NCI-H187 (cell line): ENCODE results near the gene ZMAT3.
"Not testable (repeated sequence)": the region's sequence is repeated elsewhere in the genome, so short reads cannot be mapped to it uniquely, and the experiment has no call there.

Experiments used
- DNase-seq, 2 experiments: peaks; one replicate each; lab custom pipeline; 2025; lab: John Stamatoyannopoulos, UW

Gene ZMAT3

DNA sequence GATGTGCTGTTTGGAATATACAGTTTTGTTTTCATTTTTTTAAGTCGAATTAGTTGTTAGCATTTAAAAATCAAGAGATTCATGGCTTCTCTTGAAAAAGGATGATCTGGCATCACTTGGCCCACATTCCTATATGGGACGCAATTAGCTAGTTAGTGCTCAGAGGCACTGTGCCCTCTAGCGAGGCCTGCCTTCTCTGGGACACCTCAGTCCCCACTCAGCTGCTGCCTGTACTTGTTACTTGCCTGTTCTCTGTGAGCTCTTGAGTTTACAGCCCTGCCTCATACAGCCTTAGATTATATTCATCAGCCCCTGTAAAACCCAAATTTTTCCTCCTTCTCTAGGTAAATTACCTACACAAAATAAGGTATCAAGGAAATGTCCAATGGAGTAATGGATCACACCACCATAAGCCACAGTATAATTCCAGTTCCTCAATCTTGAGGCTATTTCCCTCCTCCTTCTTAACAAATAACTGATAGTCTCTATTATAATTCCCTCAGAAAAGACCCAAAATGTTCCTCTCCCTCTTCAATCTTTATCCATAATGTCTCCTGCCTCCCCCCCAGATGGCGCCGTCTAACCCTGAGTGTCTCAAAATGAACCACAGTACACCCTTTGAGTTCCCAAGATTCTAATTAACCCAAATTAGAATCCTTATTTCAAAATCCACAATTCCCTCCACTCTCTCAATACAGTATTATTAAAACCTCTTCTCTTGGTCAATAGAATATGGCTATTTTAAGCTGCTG lies 2.7 kb downstream of the ZMAT3 start:
- no peak for DNase-seq

DNA sequence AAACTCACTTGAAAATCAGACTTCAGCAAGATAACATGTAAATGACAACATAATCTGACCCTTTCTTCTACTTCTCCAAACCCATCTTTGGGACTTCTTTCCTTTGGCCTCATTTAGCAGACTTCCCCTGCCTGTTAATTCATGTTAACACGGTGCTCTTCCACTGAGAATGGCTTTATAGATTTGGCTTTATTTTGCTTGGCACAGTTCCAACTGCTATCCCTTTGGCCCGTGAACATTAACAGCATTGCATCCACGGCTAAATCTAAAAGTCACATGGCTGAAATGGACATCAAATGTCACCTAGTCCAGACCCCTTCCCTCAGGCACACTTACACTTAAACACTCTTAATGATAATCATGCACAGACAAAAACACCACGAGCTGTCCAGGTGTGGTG lies 3.8 kb downstream of the ZMAT3 start:
- DNase-seq = no peak

DNA sequence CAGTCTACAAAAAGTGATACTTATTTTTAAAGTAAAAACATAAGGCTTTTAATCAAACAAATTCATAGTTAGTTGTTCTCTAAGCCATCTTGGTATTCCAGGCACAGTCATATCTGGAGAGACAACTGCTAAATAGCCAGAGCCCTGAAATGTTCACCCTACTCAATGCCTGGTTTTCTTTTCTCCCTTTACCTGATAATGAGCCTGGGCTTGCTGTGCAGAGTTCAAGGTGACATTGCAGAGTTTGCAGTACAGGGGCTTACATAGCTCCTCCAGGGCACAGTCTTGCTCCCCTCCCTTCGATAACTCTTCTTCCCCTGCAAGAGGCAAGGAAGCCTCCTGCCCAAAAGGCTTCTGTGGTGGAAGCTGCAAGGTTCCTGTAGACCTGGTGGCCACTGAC lies 4.3 kb downstream of the ZMAT3 start:
- no peak for DNase-seq

DNA sequence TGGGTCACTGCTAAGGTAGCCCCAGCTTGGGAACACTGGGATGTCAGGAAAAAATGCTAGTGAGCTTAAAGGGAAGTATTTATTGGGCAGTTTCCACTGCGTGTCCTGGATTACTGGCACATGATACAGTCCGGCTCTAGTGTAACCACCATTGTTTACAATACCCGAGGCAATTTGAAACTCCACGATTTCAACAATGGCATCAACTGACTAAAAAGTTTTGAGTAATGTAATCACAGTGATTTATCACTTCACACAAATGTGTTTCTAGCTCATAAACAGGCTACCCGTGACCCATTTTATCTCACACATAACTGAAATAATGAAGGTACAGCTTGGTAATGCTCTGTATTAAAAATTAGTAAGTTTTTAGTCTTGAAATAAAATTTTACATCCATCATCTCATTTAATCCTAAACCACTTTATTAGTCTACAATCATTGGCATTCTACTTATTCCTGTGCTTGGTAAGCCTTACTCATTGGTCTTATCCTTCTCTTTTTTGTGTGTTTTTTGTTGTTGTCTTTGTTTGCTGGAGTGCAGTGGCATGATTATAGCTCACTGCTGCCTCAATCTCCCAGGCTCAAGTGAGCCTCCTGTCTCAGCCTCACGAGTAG lies 7.6 kb downstream of the ZMAT3 start:
- DNase-seq = no peak

DNA sequence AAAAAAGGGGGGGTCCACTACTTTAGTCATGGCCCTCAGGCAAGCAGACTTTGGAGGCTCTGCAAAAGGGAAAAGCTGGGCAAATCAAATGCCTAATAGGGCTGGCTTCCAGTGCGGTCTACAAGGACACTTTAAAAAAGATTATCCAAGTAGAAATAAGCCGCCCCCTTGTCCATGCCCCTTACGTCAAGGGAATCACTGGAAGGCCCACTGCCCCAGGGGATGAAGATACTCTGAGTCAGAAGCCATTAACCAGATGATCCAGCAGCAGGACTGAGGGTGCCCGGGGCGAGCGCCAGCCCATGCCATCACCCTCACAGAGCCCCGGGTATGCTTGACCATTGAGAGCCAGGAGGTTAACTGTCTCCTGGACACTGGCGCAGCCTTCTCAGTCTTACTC lies 15.3 kb downstream of the ZMAT3 start:
- DNase-seq = no peak

DNA sequence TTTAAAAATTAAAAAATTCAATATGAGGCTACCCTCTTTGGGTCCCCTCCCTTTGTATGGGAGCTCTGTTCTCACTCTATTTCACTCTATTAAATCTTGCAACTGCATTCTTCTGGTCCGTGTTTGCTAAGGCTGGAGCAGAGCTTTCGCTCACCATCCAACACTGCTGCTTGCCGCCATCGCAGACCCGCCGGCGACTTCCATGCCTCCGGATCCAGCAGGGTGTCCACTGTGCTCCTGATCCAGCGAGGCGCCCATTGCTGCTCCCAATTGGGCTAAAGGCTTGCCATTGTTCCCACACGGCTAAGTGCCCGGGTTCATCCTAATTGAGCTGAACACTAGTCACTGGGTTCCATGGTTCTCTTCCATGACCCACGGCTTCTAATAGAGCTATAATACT lies 17.0 kb downstream of the ZMAT3 start:
- DNase-seq = not testable (repeated sequence)

DNA sequence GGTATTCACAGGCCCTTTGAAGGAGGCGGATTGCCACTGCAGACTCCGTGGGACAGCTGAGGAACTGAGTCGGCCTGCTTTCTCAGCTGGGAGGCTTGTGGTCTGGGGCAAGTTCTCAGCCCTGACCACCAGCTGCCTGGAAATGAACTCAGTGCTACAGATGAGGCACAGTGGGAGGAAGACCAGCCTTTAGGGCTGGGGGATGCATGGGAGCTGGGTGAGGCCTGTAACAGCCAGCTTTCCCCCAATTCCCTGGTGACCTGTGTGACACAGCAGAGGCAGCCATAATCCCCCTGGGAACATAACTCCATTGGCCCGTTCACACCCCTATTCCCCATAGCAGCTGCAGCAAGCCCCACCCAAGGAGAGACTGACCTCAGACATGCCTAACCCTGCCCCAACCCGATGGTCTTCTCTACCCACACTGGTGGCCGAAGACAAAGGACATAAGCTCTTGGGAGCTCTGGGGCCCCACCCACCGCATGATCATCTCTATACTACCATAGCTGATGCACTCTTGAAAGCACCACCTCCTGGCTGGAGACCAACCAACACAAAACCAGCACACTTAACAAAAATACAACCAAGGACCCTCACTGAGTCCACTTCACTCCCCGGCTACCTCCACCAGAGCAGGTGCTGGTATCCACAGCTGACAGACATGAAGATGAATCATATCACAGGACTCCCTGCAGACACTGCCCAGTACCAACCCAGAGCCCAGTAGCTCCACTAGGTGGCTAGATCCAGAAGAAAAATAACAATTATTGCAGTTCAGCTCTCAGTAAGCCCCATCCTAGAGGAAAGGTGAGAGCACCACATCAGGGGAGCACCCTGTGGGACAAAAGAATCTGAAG lies 24.9 kb downstream of the ZMAT3 start:
- DNase-seq = peak; percentile 27 to 34

DNA sequence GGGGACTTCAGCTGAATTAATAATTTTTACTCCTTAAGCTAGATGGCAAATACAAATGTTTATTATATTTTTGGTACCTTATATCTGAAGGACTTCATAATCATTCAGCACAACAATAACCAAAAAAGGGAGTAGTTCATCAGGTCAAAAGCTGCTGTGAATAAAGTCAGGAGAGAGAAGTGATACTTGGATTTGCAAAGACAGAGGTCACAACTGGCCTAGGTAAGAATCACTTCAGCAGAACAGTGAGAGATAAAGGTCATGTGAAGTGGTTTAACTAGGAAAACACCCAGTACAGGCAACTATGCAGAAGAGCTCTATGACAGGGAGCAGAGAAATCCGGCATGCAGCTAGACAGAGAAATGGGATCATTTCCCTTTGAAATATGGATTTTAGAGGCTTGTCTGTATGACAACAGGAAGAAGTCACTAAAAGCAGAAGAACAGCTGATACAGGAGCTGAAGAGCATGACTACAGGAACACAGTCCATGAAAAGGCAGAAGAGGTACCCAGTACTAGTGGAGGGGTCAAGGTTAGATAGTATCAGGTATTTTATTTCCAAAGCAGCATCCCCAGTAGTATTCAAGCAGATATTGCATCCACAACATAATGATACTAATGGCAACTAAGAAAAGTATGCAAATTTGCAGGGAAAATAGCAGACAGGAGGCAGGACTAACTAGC lies 25.7 kb downstream of the ZMAT3 start:
- DNase-seq = no peak

DNA sequence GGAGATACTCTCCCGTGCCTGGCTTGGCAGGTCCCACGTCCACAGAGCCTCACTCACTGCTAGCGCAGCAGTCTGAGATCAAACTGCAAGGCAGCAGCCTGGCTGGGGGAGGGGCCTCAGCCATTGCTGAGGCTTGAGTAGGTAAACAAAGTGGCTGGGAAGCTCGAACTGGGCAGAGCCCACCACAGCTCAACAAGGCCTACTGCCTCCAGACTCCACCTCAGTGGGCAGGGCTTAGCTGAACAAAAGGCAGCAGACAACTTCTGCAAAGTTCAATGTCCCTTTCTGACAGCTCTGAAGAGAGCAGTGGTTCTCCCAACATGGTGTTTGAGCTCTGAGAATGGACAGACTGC lies 32.7 kb downstream of the ZMAT3 start:
- DNase-seq = not testable (repeated sequence)

DNA sequence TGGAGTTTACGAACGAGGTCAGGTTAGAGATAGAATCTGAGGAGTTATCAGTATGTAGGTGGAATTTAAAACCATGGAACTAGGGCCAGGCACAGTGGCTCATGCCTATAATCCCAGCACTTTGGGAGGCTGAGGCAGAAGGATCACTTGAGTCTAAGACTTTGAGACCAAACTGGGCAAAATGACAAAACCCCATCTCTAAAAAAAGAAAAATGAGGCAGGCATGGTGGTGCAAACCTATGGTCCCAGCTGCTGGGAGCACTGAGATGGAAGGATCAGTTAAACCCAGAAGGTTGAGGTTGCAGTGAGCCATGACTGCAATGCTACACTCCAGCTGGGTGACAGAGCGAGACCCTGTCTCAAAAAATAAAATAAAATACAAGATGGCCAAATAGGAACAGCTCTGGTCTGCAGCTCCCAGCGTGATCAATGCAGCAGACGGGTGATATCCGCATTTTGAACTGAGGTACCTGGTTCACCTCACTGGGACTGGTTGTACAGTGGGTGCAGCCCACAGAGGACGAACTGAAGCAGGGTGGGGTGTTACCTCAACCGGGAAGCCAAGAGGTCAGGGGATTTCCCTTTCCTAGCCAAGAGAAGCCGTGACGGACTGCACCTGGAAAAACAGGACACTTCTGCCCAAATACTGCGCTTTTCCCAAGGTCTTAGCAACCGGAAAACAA lies 33.3 kb downstream of the ZMAT3 start:
- no peak for DNase-seq

DNA sequence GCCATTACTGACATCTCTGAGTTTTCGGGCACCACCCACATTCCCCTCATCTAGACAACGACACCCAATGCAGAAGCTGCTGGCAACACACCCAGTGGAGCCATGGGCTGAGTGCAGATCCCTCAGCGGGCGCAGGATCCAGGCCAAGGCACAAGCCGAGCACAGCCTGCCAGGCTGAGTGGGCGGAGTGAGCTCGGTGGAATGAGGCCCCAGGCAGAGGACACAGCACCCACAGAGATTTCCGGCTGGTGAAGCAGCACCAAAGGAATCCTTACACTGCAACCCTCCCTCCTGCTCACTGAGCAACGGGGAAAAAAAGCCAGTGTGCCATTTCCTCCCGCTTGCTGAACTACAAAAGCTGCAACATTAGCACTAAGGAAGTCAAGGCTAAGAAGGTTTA lies 34.3 kb downstream of the ZMAT3 start:
- no peak for DNase-seq

DNA sequence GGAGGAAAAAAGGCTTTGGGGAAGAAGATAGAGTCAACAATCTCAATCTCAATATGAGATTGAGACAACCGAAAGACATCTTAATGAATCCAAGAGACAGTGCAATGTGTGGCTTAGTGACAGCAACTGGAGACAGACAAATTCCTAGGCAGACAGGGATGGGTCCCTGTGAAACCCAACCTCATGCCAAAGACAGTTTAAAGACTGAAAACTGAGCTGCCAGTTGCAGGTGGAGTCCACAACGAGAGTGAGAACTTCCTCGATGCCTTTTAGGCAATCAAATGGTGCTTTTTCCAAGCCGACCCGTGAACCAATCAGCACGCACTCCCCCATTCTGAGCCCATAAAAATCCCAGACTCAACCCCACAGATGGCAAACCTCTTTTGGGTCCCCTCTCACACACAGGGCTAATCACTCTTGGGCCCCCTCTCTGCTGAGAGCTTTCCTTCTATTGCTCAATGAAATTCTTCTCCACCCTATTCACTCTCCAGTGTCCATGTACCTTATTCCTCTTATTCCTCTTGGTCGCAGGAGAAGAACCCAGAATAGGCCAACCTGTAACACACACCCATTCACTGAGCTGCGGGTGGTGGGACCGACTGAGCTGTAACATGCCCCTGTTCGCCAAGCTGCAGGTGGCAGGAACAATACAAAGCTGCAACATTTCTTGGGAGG lies 34.8 kb downstream of the ZMAT3 start:
- no peak for DNase-seq

DNA sequence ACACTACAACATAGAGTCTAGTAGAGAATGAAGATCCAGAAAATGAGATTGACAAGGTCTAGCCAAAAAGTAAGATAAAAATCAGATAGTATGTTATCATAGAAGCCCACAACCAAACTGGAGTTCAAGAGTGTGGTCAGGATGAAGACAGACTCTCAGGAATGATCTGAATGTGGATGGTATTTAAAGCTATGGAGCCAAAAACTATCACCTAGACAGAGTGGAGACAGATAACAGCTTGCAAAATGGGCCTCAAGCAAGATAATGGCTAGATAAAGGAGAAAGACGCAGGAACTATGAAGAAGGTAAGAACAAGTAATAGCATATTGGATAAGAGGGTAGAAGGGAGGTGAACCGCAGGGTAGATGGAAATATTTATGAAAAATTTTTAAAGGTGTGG lies 35.4 kb downstream of the ZMAT3 start:
- no peak for DNase-seq

DNA sequence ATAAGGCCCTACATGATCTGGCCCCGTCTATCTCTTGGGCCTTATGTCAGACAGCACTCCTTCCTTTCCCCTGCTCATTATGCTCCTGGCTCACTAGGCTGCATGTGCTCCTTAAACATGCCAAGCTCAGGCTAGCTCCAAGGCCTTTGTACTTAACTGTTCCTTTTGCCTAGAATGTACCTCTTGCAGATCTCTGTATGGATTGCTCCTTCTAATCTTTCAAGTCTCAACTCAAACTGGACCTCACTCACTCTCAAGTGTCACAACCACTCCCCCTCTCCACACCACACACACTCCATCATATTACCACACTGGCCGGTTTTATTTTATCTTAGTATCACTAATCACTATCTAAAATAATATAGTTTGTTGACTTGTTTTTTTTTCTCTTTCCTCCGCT lies 36.4 kb downstream of the ZMAT3 start:
- no peak for DNase-seq

DNA sequence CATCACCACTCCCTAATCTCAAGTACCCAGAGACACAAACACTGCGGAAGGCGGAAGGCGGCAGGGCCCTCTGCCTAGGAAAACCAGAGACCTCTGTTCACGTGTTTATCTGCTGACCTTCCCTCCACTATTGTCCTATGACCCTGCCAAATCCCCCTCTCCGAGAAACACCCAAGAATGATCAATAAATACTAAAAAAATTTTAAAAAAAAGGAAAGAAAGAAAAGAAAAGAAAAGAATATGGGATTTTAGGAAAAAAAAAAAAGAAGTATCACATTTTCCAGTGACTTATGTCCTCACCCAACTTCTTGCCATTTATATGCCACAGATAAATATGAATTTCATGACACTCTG lies 38.3 kb downstream of the ZMAT3 start:
- not testable (repeated sequence) for DNase-seq

DNA sequence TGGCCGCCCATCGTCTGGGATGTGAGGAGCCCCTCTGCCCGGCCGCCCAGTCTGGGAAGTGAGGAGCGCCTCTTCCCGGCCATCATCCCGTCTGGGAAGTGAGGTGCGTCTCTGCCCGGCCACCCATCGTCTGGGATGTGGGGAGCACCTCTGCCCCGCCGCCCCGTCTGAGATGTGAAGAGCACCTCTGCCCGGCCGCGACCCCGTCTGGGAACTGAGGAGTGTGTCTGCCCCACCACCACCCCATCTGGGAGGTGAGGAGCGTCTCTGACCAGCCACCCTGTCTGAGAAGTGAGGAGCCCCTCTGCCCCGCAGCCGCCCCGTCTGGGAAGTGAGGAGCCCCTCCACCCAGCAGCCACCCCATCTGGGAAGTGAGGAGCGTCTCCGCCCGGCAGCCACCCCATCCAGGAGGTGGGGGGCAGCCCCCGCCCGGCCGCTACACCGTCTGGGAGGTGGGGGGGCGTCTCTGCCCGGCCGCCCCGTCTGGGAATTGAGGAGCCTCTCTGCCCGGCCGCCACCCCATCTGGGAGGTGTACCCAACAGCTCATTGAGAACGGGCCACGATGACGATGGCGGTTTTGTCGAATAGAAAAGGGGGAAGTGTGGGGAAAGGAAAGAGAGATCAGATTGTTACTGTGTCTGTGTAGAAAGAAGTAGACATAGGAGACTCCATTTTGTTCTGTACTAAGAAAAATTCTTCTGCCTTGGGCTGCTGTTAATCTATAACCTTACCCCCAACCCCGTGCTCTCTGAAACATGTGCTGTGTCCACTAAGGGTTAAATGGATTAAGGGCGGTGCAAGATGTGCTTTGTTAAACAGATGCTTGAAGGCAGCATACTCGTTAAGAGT lies 38.9 kb downstream of the ZMAT3 start:
- not testable (repeated sequence) for DNase-seq

DNA sequence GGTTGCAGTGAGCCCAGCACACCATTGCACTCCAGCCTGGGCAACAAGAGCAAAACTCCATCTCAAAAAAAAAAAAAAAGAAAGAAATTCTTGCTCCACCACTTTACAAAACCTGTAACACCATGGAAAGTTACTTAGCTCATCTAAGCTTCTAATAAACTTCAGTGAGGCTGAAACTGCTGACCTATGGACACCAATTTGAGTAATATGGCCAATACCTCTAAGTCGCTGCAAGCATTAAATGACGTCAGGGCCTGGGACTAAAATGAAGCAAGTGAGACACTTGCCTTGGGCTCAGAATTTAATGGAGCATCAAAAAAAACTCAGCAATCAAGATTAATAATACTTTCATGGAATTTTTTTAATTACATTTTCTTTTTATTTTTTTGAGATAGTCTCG lies 42.5 kb downstream of the ZMAT3 start:
- DNase-seq = no peak

DNA sequence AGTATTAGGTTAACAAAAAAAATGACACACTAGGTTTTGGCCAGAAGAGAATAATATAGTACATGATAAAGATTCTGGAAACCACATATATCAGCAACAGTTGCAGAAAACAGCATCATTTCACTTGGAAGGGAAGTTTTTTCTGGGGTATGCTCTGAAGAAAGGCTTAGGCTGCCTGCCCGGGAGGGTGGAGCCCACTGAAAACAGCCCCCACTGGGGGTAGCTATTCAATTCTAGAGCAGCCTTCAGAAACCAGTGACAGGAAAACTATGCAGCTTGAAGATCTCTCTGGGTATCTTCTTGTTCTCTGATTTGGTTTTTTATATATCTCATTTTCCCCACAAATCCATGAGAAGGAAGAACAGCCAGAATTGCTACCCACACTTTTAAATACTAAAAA lies 43.2 kb downstream of the ZMAT3 start:
- DNase-seq = no peak

DNA sequence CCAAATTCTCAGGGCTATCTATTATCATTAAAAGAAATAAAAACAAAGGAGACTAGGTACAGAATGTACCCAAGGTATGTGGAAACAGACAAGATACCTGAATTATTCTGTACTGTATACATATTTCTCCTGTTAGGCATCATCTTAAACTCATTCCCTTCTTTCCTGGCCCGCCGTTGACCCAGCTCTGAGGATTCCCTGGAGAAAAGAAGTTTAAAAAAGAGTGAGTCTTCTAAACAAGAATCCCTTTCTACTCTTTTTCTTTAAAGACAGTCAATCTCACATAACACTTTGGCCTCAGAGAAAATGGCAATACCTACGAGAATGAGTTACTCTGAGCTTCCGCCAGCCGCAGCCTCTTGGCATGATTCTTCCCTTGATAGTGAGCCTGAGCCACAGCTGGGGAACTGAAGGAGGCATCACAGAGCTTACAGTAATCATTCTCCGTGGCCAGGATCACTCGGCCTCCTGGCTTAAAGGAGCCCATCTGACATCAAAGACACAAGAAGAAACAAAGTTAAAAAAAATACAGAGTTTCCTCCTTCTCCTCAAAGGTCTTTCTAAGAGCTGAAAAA lies 44.2 kb downstream of the ZMAT3 start:
- no peak for DNase-seq

DNA sequence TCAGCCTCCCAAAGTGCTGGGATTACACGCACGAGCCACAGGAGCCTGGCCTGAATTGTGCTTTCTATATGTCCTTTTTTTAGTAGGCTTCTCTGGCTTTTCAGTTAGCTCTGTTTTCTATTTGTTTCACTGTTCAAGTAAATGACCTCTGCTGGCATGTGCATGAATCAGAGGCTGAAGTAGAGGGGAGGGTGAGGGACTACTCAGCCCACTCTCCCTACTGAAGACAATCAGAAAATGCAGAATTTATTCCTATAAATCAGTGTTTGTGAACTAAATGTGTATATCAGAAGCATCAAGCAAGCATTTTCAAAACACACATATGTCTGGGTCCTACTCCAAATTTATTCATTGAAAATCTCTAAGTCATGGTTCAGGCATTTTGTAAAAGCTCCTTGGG lies 45.0 kb downstream of the ZMAT3 start:
- DNase-seq = no peak
